ENCODE data around the gene PRKAR1A.

- no peak for TF ChIP-seq CTCF (IDR thresholded peaks at IDR 0.05)
- no peak for TF ChIP-seq REST (IDR thresholded peaks at IDR 0.05; ENCODE audit: insufficient read depth in 1 of 2, low read depth in 2 of 2, low read length in 1 of 2)
- TF ChIP-seq TCF7L2 (IDR thresholded peaks at IDR 0.05; ENCODE audit: low read depth, low read length): no peak
These were observed 787 bp downstream of the PRKAR1A start for GRCh38 chr17:68512960-68513474.
